CD4-positive, alpha-beta T cell treated with Interleukin-1 beta for 1 hour (primary cell): ENCODE data around the gene TRIM17.

ENCODE experiments used
- DNase-seq, 2 donors: peaks; one replicate each; pipeline ENCODE4 v3.0.0-alpha.2; 2020 to 2022

The TRIM17 gene

GRCh38 chr1:228366866-228367741, 49.6 kb downstream of the TRIM17 start:
- no peak for DNase-seq

- DNase-seq: no peak
These were observed 50.4 kb downstream of the TRIM17 start for GRCh38 chr1:228366062-228366865.

- DNase-seq: no peak
These were observed 51.2 kb downstream of the TRIM17 start for GRCh38 chr1:228365271-228366061.

DNA sequence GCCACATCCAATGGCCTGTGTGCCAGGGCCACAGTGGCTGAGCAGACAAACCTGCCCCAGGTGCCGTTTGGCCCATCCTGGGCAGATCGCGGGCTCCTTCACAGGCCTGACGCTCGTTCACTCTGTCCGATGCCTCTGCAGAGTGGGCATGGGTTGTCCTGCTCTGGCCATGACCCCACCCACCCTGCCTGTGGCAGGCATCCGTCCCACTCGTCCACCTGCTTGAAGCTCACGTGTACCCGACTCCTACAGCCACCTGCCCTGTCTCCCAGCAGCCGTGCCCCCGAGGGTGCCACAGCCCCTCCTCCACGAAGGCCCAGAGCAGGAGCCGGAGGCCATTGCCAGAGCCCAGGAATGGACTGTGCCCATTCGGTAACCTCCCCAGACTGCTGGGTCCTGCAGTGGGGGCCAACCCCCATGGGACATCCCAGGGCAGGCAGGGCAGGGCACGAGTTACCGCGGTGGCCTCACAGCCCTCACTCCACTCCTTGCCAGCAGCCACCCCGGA, 51.9 kb downstream of the TRIM17 start:
- DNase-seq: no peak

GRCh38 chr1:228364068-228364705, 52.5 kb downstream of the TRIM17 start:
- DNase-seq: no peak

DNA sequence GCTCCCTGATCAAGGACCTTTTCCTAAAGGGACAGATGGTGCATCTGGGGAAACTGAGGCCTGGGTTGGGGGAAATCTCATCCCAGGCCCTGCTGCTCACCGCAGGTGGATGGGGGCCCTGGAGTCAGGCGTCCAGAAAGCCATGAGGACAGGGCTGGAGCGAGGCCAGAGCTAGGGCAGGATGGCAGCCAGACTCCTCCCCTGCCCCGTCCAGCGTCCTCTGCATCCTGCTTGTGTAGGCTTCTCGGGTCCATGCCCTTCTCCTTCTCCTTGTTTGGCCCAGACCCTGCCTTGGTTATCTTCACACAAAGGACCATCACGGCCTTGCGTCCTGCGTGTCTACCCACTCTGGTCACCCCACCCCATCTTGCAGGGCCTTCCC, 53.0 kb downstream of the TRIM17 start:
- DNase-seq: no peak

DNA sequence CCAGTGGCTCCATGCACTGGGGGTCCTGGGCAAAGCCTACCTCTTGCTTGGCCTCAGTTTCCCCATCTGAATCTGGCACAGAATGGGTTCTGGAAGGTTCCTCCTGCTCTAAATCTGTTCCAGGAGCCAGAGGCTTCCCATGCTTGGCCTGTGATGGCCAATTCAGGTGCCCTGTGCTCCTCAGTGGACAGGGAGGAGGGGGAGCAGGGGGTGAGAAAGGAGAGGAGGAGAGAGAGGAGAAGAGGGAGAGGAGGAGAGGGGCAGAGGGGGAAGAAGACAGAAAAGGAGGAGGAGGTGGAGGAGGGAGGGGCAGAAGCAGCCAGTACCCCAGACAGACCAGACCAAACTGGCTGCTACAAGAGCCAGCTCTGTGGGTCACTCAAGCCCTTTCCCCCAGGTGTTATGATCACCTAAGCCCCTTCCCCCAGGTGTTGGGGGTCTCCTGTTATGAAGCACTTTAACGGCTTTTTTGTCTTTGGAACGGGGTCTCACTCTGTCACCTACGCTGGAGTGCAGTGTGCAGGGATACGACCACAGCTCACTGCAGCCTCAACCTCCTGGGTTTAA, 53.7 kb downstream of the TRIM17 start:
- DNase-seq: no peak

DNA sequence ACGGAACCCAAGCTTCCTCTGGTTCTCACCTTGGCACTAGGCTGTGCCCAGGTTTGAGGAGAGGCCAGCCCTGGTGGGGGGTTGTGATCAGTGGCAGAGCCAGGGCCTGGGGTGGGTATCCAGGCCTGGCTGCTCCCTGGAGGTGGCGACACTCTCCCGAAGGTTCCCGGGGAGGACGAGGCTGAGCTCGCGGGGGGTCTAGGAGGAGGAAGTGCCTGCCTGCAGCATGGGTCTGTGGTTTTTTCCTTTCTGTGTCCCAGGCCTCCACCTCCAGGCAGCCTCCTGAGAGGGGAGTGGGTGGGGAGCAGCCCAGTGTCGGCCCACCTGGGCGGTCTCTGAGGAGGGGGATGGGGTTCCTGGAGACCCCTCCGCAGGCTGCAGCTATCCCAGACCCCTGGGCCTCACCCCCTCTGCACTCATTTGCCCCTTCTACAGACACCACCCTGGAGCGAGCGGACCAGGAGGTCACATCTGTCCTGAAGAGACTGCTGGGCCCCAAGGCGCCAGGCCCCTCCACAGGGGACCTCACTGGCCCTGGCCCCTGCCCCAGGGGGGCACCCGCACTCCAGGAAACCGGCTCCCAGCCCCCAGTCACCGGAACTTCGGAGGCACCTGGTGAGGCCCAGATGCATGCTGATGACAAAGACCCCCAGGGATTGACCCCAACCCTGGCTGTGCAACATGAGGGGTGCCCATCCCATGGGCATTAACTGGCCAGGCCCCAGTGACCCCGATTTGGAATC, 54.3 kb downstream of the TRIM17 start:
- DNase-seq: no peak

GRCh38 chr1:228361314-228362140, 55.1 kb downstream of the TRIM17 start:
- no peak for DNase-seq

DNA sequence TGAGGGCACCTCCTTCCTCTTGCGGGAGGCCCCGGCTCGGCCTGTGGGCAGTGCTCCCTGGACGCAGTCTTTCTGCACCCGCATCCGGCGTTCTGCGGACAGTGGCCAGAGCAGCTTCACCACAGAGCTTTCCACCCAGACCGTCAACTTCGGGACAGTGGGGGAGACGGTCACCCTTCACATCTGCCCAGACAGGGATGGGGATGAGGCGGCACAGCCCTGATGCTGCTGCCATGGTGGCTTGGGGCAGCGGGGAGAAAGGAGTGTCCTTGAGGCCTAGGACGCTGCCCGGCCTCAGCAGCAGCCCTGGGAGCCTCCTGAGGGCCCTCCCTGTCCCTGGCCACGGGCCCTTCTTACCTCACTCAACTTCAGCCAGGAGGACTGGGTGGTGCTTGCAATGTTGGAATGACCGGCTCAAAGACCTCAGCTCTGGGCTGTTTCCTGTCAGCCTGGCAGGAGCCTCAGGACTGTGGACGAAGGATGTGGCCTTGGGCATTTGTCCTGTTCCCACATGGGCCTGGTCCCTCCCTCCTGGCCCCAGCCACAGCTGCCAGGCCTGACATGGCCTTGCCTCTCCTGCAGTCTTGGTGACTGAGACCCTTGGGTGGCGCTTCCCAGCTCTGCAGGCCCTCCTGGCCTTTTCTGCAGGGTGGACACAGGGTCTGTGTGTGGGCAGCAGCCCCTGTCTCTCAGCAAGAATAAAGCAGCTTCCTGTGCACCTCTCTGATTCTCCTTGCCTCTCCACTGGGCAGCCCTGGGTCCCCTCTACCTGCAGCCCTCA, 55.9 kb downstream of the TRIM17 start:
- DNase-seq: no peak

DNA sequence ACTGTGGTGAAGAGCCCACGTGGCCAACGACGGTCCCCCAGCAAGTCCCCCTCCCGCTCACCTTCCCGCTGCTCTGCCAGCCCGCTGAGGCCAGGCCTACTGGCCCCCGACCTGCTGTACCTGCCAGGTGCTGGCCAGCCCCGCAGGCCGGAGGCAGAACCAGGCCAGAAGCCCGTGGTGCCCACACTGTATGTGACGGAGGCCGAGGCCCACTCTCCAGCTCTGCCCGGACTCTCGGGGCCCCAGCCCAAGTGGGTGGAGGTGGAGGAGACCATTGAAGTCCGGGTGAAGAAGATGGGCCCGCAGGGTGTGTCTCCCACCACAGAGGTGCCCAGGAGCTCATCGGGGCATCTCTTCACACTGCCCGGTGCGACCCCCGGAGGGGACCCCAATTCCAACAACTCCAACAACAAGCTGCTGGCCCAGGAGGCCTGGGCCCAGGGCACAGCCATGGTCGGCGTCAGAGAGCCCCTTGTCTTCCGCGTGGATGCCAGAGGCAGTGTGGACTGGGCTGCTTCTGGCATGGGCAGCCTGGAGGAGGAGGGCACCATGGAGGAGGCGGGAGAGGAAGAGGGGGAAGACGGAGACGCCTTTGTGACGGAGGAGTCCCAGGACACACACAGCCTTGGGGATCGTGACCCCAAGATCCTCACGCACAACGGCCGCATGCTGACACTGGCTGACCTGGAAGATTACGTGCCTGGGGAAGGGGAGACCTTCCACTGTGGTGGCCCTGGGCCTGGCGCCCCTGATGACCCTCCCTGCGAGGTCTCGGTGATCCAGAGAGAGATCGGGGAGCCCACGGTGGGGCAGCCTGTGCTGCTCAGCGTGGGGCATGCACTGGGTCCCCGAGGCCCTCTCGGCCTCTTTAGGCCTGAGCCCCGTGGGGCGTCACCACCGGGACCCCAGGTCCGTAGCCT, 56.8 kb downstream of the TRIM17 start:
- DNase-seq: no peak

GRCh38 chr1:228358764-228359612, 57.7 kb downstream of the TRIM17 start:
- DNase-seq: no peak

DNA sequence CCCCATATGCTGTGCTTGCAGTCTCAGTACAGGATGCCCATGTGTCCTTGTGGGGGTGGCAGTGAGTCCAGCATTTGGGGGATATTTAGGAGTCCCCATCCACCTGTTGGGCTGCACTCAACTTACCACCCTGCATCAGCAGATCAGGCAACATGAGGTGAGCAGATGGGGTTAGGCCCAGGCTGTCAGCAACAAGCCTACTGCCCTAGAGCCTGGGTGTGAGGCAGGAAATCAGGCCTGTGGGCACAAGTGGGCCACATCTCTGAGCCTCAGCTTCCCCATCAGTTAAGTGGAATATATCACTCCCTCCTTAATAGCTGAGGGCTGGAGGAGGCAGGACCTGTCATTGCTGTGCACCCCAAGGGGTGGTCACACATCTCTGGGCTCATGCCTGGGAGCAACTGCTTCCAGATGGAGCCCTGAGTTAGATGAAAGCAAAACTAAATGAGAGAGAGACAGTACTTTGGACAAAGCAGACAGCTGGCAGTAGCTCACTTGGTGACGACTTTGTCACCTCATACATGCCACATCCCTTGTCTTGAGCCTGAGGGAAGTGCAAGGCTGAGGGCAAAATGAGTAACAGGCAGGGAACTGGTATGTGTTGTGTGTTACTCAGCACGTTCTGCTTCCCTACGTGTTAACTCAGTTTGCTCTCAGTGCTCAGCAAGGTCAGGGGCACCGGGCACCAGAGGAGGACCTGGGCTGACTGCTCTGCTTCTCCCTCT, 58.5 kb downstream of the TRIM17 start:
- DNase-seq: no peak
